ENCODE measurements around the gene UBE2O.

DNA sequence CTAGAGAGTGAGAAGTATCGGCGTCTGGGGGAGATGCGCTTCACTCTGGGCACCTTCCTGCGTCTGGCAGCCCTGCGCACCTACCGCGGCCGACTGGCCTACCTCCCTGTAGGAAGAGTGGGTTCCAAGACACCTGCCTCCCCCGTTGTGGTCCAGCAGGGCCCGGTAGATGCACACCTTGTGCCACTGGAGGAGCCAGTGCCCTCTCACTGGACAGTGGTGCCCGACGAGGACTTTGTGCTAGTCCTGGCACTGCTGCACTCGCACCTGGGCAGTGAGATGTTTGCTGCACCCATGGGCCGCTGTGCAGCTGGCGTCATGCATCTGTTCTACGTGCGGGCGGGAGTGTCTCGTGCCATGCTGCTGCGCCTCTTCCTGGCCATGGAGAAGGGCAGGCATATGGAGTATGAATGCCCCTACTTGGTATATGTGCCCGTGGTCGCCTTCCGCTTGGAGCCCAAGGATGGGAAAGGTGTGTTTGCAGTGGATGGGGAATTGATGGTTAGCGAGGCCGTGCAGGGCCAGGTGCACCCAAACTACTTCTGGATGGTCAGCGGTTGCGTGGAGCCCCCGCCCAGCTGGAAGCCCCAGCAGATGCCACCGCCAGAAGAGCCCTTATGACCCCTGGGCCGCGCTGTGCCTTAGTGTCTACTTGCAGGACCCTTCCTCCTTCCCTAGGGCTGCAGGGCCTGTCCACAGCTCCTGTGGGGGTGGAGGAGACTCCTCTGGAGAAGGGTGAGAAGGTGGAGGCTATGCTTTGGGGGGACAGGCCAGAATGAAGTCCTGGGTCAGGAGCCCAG lies 65.8 kb downstream of the UBE2O start:
- TF ChIP-seq, protein P1, sequence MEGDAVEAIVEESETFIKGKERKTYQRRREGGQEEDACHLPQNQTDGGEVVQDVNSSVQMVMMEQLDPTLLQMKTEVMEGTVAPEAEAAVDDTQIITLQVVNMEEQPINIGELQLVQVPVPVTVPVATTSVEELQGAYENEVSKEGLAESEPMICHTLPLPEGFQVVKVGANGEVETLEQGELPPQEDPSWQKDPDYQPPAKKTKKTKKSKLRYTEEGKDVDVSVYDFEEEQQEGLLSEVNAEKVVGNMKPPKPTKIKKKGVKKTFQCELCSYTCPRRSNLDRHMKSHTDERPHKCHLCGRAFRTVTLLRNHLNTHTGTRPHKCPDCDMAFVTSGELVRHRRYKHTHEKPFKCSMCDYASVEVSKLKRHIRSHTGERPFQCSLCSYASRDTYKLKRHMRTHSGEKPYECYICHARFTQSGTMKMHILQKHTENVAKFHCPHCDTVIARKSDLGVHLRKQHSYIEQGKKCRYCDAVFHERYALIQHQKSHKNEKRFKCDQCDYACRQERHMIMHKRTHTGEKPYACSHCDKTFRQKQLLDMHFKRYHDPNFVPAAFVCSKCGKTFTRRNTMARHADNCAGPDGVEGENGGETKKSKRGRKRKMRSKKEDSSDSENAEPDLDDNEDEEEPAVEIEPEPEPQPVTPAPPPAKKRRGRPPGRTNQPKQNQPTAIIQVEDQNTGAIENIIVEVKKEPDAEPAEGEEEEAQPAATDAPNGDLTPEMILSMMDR (IDR thresholded peaks at IDR 0.05; ENCODE audit: low read length), result no peak
- TF ChIP-seq EZH2phosphoT487 (IDR thresholded peaks at IDR 0.05; ENCODE audit: low read length), result no peak

Data from MM.1S (cell line).